Cerebellar cortex (tissue), 1 donor: ENCODE results near the gene UTF1.
"Not testable (repeated sequence)": the region's sequence is repeated elsewhere in the genome, so short reads cannot be mapped to it uniquely, and the experiment has no call there.

Source experiments
- DNase-seq: peaks from one replicate; pipeline ENCODE4 v3.0.0-alpha.2; 2015; ENCODE audit warnings: low spot score

Gene UTF1

DNA sequence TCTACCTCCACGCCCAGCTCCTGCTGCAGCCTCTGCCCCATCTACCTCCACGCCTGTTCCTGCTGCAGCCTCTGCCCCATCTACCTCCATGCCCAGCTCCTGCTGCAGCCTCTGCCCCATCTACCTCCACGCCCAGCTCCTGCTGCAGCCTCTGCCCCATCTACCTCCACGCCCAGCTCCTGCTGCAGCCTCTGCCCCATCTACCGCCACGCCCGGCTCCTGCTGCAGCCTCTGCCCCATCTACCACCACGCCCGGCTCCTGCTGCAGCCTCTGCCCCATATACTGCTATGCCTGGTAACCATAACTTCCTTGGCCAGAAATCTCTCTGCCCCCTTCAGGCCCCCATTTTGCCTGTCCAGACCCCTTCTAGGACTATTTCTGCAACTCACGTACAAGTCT, 35.0 kb downstream of the UTF1 start:
- DNase-seq, result not testable (repeated sequence)

DNA sequence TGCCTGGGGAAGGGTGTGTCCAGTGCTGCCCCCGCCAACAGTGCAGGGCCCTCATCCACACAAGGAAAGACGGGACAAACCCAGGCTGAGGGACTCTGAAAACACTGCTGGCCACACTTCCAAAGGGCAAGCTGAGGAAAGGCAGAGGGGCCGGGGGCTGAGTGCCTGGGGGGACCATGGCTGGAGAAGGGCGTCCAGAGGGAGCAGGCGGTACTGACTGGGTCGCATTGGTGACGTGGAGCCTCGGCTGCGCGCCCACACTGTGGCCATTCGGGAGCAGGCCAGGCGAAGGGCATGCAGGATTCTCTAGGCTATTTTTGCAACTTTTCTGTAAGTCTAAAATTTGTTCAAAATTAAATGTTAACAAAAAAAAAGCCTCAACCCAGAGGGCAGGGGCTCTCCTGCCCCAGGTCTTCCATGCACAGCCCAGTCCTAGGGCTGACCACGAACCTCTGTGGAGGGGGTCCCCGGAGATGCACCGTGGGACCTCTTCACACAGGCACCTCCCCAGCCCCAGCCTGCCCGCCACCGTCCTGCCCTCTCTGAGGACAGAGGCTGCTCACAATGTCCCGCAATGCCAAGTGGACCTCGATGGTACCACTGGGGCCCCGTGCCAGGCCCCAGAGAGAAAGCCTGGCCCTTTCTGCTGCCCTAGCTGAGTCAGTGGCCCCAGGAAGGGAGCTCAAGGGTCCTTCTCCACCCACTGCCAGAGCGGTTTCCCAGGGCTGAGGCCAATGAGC, 36.2 kb downstream of the UTF1 start:
- DNase-seq, result no peak

DNA sequence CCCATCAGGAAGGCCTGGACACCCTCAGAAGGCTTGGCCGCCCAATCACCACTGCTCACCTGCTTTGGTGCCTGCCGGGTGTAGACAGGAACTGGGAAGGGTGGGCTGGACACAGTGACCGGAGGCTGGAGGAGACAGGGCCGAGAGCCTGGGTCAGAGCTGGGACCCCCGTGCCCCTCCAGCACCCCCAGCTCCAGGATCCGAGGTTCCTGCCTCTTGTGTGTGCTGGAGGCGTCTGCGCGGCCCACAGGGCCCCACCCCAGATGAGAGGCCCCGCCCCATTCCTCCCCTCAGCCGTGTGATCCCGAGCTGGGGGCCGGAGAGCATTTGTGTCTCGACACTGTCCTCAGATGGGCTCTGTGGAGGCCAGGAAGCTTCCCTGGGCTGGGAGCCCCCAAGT, 37.3 kb downstream of the UTF1 start:
- no peak for DNase-seq

DNA sequence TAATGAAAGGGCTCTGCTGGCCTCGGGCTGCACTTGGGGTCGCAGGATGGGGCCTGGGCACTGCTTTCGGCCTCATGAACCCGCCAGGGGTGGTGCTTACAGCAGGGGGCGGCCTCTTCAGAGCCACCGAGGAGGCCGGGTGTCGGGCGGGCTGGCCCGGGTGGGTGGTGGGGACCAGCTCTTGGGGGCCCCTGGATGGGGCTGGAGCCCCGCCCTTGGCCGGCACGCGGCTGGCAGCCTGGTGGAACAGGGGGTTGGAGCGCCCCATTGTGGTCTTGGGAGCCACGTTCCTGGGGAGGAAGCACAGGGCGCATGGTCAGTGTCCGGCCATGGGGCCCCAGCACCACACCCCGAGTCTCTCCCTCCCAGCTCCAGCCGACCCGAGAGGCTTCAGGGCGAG, 37.8 kb downstream of the UTF1 start:
- DNase-seq, result no peak

DNA sequence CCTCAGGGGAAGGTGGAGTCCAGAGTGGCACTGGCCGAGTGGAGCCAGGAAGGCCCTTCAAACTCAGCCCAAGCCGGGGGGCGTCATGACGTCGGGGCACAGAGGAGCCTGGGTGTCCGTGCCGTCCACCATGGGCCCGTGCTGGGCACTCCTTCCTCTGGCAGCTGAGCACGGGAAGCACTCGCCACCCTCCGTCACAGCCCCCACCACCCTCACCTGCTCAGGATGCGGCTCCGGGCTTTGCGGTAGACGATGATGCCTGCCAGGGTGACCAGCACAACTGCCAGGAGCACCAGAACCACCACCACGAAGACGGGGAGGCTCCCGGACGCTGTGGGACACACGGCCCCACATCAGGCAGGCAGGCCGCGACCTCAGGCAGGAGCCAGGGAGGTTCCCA, 38.5 kb downstream of the UTF1 start:
- no peak for DNase-seq

DNA sequence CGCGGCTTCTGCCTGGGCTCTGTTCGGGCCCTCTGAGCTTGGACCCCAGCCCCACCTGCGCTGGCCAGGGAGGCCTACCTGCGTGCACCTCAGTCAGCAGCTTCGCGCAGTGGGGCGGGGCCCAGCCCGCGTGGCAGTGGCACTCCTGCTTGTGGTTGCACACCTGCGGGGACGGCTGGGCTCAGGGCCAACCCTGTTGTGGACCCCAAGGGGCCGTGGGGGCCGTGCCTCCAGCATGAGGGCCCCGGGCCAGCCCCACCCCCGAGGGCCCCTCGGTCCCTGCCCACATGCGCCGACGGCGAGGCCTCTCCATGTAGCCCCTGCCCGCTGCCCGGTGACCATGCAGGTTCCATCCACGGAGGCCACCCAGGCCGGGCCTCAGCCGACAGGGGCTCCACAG, 39.4 kb downstream of the UTF1 start:
- no peak for DNase-seq

DNA sequence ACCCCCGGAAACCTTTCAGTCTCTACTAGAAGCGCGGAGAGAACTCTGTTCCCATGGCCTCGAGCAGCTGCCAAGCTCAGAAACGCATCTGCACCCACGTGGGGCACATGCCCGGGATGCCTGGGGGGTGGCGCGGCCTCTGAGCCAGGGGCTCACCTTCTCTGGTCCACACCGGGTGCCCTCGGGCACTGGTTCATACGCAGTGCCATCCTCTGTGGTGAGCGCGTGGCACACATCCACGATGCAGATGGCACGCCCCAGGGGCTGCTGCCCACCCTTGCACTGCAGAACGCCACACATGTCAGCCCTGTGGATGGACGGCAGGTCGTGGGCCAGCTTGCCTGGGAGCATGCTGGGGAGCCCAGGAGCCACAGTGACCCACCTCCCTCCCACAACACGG, 40.2 kb downstream of the UTF1 start:
- no peak for DNase-seq

DNA sequence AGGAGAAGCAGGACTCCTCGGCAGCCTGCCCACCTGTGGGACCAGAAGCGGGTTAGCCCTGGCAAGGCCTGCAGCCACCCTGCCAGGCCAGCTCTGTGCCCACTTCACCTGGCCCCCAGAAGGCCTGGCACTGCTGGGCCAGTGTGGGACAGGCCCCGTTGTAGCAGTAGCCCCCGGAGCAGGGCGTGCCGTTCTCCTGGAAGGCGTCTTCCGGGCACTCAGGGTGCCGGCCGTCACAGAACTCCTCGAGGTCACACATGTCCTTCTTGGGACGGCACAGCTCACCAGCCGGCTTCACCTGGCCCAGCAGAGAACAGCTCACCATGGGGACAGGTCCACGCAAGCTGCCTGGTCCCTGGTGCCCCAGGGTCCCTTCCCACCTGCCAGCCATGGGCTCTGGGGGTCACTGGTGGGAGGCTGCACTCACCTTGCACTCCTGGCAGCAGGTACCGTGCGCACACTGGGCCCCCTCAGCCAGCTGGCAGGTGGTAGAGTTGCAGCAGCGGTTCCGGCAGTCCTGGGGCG, 40.8 kb downstream of the UTF1 start:
- DNase-seq, result no peak

DNA sequence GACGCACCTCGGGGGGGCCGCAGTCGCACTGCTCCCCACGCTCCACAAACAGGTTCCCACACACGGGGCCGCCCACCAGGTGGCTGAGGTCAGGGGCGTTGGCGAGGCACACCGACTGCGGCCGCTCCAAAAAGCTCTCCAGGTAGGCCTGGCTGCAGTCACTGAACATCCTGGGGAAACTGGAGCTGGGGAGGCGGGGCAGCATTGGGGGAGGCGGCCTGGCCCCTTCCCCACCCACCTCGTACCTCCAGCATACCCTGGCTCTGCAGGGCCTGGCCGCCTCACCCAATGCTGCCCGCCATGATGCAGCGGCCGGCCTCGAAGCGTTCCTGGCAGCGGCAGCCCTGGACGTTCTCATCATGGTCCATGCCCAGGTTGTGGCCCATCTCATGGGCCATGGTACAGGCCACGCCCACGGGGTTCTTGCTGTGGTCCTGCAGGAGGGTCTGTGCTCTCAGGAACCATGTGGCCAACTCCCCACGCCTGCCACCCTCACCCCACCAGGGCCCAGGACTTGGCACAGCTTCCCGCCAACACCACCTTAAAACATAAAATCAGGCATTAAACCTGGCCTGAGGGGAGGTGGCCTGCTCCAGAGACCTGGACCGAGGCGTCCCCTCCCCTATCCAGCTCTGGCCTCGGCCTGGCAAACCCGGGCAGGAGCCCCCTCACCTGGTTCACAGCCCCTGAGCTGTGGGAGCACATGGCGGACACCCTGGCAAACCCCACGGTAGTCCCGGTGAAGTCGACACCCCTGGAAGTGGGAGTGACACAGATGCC, 41.7 kb downstream of the UTF1 start:
- DNase-seq, result no peak

DNA sequence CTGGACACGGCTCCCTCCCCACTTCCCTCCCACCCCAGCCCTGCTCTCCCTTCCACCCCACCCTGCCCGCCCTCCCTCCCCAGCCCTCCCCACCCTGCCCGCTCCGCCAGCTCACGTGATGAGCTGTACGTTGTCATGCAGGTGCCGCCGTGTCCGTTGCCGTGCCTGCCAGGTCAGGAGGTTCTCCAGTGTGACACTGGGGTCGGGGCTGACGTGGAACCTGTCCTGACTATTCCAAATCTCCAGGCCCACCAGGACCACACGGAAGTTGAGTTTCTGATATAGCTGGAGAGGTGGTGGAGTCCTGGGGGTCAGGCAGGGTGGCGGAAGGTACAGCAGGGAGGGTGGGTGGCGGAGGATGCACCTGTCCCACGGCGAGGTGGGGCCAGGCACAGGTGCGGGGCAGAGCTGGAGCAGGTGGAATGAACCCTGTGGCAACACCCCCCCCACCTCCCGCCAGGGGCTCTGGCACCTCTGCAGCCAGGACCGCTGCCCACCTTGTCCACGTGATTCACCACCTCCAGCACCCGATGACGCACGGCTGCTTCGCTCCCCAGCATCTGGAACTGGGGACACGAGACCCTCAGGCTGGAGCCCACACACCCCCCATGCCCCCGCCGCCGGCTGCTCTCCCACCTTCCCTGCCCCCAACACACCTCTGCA, 42.4 kb downstream of the UTF1 start:
- no peak for DNase-seq

DNA sequence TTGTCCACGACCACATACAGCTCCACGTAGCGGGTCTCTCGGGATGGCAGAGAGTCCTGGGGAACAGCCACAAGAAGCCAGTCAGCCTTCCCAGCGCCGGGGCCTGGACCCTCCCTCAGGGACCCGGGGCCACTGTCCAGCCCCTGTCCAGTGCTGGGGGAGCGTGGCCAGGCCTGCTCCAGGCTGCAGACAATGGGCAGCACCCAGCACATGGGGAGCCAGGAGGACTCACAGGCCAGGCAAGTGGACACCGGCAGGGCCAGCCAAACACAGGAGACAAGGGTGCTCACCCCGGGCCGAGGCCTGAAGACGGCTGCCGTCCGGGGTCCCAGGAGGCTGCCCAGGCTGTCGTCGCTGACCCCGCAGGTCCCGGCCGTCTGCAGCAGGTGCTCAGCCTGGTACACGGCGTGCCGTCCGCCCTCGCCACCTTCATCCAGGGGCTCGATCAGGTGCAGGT, 43.0 kb downstream of the UTF1 start:
- no peak for DNase-seq

DNA sequence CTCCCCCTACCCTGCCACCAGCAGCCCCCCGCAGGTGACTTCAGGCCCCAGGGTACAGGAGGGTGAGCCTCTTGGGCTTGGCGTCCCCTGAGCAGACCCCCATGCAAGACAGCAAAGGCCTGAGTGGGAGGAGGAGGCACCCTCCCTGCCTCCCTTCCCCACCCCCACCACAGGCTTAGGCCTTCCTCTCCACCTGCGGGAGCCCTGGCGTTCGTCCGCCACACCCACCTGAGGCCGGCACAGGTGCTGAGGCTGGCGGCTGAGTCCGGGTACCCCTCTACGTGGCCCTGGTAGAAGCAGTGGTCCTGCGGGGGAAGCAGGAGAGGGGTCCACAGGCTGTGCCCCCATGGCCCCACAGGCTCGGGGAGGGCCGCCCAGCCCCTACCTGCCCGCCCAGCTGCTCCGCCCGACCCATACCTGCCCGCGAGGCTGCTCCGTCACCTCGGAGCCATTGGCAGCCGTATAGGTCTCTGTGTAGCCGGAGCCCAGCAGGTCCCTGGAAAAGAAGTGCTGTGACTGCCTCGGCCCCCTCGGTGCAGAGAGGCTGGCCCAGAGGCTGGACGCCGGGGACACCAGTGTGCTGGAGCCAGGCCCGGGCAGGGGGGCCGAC, 43.6 kb downstream of the UTF1 start:
- DNase-seq, result no peak

DNA sequence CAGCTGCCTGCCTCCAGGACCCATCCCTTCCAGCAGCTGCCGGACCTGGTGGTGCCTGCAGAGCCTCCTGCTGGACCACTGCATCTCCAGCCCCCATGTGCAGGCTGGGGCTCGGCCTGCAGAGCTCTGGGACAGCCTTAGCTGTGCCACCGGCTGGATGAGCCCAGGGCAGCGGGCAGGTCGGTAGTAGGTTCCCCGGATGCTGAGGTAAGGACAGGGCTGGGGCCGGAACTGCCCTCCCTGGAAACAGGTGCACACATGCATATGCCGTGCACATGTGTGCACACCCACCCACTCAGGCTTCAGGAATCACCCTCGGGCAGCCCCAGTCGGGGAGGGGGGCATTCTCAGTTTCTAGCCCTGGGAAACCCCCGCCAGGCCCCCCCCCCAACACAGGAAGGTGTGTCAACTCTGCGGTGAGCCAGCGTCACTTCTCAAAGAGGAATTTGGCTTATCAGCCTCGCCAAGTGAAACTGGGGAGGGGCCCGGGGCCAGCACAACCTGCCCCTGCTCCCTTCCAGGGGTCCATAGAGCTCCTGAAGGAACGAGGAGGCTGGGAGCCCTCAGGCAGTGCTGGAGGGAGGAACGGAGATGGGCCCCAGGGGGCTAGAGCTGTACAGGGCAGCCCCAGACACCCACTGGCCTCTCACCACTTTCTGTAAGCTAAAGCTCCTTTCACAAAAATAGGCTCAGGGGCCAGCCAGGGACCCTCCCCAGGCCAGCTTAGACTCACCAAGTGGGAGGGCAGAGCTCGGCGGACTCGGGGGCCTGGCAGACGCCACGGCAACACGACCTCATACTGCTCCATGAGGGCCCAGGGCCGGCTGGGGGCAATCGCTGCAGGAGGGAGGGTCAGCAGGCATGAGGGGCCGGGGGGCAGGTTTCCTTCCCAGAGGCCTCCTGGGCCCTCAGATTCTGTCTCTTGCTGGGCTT, 45.0 kb downstream of the UTF1 start:
- no peak for DNase-seq

DNA sequence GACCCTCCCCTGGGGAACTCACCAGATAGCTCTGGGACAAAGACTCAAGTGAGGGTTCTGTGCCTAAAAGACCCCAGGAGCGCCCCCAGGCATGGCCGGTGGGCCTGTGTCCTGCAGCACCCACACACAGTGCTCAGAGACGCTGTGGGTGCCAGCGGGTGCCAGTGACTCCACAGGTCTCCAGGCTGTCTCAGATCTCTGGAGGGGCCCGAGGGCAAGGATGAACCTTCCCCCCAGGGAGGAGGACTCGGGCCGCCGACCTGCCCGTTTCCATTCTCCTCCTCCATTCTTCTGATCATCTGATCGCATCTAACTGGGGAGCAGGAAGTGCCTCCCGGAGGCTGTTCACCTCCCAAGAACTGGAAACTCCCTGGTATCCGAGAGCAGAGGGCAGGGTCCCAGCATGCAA, 45.7 kb downstream of the UTF1 start:
- no peak for DNase-seq

DNA sequence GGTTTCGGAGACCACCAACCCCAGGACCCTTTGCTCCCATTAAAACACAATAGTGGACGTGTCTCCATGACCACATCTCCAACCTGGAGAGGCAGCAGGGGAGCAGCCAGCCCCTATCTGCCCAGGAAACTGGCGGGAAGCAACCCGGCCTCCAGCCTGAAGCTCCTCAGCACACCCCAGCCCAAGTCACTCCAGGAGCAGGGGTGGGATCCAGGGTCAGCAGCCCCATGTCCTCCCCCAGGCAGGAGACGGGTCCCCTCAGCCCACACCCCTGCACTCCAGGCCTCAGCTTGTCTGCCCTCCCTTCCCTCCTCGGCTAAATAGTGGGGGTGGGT, 46.0 kb downstream of the UTF1 start:
- DNase-seq, result no peak

DNA sequence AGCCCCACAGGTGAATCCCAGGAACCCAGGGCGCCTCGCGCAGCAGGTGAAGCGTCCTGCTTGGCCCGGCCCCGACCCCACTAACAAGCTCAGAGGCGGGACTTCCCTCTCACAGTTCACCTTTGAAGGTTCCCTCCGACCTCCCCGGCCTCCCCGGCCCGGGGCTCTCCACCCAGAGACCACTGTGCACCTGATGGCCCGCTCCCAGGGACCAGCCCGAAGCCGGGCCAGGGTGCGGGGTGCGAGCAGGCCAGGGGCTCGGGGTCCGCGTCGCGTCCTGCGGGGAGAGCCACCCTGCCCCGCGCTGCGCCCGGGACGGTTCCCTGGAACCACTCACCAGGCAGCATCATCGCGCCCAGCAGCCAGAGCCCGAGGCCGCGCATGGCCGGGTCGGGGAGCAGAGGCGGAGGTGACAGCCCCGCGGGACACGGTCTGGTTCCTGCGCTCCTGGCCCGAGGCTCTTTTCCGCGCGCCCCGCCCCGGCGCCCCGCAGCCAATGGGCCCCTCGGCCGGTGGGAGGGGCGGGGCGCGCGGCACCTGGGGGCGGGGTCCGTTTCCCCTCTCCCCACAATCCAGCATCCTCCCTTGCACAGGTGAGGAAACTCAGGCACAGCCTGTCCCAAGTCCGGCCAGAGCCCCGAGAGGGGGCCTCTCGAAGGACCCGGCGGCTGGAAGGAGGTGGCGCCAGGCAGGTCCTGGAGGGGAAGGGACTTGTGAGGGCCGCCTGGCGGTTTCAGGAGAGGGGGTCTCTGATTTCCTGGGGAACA, 46.6 kb downstream of the UTF1 start, which contains the start of gene ADAM8:
Gene ADAM8, minus strand, starts transcription at position 434 of the 767 bp plus-strand sequence. Its CDS starts 51 bp downstream, at position 383.
- no peak for DNase-seq

DNA sequence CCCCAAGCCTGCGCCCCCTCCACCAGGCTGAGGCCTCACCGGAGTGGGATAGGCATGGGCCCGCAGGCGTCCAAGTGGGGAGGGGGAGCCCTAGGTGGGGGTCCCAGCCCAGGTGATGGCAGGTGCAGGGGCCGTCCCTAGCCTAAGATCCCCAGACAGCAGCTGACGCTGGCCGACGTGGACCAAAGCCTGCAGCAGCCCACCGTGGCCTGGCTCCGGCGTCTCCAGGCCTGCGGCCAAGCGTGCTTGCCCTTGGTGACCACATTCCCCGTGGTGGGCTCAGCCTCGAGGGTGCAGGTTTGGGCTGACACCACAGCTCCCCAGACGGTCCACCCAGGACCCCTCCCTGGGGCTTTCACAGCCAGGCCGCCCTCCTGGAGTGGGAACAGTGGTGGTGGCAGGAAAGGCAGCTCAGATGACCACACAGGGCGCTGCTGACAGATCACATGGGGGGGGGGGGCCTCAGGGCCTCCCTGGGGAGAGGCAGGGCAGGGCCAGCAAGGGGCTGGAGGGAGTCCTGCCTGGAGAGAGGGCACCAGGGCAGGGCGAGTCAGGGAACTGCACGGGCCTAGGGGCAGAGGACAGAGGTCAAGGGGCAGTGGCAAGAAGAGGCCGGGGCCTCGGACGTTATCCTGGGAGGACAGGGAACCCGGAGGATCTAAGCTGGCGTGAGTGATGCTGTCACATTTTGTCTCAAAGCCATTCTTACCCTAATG, 47.4 kb downstream of the UTF1 start:
- no peak for DNase-seq

DNA sequence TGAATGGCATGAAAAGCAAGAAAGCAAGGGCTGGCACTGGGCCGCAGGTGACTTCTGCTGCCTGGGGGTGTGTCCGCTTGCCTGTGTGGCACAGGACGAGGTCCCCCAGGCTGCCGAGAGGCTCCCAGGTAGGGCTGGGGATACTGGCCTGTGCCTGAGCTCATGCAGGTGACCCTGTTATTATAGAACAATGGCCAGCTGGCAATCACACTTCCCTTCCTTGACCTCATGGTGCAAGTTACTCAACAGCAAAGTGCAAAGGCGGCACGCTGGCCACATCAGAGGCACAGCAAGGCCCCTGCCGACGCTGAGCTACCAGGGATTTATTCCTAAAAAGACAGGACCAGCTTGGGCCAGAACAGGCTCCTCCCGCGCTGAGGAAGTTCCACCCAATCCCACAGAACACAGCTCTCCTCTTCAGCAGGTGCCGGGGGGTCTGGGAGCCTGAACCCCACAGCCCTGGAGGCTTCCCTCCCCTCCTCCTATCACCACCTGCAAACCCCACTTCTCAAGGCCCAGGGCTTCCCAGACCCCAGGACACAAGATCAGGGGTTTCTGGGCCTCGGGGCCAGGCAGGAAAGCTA, 48.1 kb downstream of the UTF1 start:
- DNase-seq, result no peak

DNA sequence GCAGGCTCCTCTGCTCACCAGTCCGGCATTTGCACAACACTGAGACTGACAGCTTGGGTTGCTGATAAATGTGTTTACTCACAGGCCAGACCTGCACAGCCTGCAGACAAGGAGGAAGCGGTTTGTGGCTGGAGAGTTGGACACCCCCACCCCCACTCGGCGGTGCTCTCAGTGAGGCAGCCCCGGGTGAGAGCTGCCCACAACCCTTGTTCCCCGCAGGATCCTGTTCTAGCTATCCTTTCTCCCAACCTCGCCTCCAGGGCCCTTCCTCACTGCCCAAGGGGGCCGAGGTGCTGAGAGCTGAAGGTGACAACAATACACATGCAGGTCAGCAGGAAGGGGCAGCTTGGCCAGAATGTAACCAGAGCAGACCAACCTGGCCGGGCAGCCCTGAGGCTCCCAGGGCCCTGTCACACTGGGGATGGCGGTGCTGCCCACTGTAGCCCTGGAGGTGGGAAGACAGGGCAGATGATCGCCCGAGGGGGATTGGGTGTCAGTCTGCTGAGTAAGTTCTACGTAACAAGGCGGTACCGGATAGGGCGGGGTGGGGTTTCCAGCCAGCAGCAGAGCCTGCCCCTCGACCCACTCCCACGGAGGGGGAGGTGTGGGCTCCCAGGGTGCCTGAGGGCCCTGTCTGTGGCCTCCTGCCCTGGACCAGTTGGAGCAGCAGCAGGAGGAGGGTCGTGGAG, 48.7 kb downstream of the UTF1 start:
- DNase-seq, result no peak
